ENCODE measurements around the gene RASSF3. TPM values are rescaled to one million over a fixed set of nuclear protein-coding genes. Genes with fewer than 3 reads are reported as not detected.

RASSF3 gene
- total and polyA plus RNA-seq, 2 of the 13 experiments (the other 11 are each of a cell fraction or from before 2014, with no cell fraction given), result 15.5 to 16.0 TPM

DNA sequence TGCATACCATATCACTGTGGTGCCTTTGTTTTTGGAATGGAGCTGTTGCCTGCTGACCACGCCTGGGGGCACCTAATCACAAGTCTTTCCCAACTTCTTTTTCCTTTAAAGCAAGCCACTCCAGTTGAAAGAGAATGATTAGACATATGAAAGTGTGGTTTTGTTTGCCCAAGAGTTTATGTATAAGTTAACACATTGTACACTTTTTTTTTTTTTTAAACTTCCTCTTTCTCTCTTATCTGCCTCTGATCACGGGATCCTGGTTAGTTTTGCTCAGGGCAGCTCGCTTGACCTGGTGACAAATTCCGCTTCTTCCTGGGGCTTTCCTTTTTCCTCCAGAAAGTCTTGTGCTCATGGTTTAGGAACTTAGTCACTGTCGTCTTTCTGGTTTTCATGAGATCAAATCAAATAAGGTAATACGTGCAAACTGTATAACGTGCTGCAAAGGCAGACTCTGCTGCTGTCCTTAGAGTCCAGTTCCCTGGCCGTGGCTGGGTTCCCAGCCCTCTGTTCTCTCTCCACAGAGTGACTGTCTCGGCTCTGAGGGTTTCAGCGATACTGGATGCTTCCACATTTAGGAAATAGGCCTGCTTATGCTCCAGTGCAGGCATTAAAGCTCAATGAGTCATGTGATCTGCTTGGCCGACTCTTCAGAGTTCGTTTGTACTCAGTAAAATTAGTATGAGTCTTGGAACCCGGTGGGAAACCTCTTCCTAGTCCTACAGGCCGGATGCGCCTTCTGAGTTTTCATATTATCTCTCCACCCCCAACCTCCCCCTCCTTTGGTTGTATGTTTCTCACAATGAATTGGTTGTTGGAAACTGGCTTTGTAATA is 15.2 kb downstream of the RASSF3 start (continued):
- TF ChIP-seq, protein P1, sequence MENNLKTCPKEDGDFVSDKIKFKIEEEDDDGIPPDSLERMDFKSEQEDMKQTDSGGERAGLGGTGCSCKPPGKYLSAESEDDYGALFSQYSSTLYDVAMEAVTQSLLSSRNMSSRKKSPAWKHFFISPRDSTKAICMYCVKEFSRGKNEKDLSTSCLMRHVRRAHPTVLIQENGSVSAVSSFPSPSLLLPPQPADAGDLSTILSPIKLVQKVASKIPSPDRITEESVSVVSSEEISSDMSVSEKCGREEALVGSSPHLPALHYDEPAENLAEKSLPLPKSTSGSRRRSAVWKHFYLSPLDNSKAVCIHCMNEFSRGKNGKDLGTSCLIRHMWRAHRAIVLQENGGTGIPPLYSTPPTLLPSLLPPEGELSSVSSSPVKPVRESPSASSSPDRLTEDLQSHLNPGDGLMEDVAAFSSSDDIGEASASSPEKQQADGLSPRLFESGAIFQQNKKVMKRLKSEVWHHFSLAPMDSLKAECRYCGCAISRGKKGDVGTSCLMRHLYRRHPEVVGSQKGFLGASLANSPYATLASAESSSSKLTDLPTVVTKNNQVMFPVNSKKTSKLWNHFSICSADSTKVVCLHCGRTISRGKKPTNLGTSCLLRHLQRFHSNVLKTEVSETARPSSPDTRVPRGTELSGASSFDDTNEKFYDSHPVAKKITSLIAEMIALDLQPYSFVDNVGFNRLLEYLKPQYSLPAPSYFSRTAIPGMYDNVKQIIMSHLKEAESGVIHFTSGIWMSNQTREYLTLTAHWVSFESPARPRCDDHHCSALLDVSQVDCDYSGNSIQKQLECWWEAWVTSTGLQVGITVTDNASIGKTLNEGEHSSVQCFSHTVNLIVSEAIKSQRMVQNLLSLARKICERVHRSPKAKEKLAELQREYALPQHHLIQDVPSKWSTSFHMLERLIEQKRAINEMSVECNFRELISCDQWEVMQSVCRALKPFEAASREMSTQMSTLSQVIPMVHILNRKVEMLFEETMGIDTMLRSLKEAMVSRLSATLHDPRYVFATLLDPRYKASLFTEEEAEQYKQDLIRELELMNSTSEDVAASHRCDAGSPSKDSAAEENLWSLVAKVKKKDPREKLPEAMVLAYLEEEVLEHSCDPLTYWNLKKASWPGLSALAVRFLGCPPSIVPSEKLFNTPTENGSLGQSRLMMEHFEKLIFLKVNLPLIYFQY (CRISPR knock-in tag; IDR thresholded peaks at IDR 0.05; ENCODE audit: borderline replicate concordance), result no peak
- TF ChIP-seq SOX6 (IDR thresholded peaks at IDR 0.05), result no peak
- TF ChIP-seq SOX6 (CRISPR knock-in tag; IDR thresholded peaks at IDR 0.05), result peak; percentile 61
- TF ChIP-seq, protein P2, sequence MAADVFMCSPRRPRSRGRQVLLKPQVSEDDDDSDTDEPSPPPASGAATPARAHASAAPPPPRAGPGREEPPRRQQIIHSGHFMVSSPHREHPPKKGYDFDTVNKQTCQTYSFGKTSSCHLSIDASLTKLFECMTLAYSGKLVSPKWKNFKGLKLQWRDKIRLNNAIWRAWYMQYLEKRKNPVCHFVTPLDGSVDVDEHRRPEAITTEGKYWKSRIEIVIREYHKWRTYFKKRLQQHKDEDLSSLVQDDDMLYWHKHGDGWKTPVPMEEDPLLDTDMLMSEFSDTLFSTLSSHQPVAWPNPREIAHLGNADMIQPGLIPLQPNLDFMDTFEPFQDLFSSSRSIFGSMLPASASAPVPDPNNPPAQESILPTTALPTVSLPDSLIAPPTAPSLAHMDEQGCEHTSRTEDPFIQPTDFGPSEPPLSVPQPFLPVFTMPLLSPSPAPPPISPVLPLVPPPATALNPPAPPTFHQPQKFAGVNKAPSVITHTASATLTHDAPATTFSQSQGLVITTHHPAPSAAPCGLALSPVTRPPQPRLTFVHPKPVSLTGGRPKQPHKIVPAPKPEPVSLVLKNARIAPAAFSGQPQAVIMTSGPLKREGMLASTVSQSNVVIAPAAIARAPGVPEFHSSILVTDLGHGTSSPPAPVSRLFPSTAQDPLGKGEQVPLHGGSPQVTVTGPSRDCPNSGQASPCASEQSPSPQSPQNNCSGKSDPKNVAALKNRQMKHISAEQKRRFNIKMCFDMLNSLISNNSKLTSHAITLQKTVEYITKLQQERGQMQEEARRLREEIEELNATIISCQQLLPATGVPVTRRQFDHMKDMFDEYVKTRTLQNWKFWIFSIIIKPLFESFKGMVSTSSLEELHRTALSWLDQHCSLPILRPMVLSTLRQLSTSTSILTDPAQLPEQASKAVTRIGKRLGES (CRISPR knock-in tag; IDR thresholded peaks at IDR 0.05; ENCODE audit: borderline replicate concordance), result 0 out of 2 replicates have a peak, but pooled peaks have one; percentile 13
- TF ChIP-seq ZNF552 (CRISPR knock-in tag; IDR thresholded peaks at IDR 0.05; ENCODE audit: borderline replicate concordance), result no peak
- TF ChIP-seq ZNF224 (CRISPR knock-in tag; IDR thresholded peaks at IDR 0.05), result 0 out of 2 replicates have a peak, but pooled peaks have one; percentile 38
- TF ChIP-seq STAG1 (CRISPR knock-in tag; IDR thresholded peaks at IDR 0.05), result peak; percentile 37; the same call in 1 of the 2 replicates
- TF ChIP-seq SMARCC2 (IDR thresholded peaks at IDR 0.05), result no peak
- 0 out of 2 replicates have a peak, but pooled peaks have one; percentile 35 for TF ChIP-seq ZNF256 (CRISPR knock-in tag; conservative IDR thresholded peaks at IDR 0.05)
- 0 out of 2 replicates have a peak, but pooled peaks have one; percentile 21 for TF ChIP-seq ZBTB20 (CRISPR knock-in tag; IDR thresholded peaks at IDR 0.05; ENCODE audit: borderline replicate concordance, low read depth)
- TF ChIP-seq ARID5B (CRISPR knock-in tag; IDR thresholded peaks at IDR 0.05), result peak; percentile 42; the same call in 1 of the 2 replicates
- 0 out of 2 replicates have a peak, but pooled peaks have one; percentile 15 for TF ChIP-seq RBFOX2 (IDR thresholded peaks at IDR 0.05; ENCODE audit: low read depth, low read length)
- TF ChIP-seq FOXA3 (CRISPR knock-in tag; IDR thresholded peaks at IDR 0.05), result peak; percentile 37; the same call in 1 of the 2 replicates
- TF ChIP-seq CTCF (CRISPR knock-in tag; IDR thresholded peaks at IDR 0.05), result peak; percentile 44
- TF ChIP-seq ASH2L (IDR thresholded peaks at IDR 0.05; ENCODE audit: insufficient read length, low read depth, low read length), result peak; percentile 69

All from HepG2 (cell line).